SU-DHL-6 (cell line): ENCODE data around the gene SPINK8.

Experiments
- H2AFZ ChIP-seq: fragments of 200-600 bp; sonication (generic); 2 replicates; pipeline ENCODE4 v1.6.1; 2014; ENCODE audit warnings: low read depth, mild to moderate bottlenecking, moderate library complexity, mixed read lengths, antibody characterized with exemption, low read length; ENCODE audit not compliant: severe bottlenecking
- H3F3A ChIP-seq: fragments of 200-600 bp; shearing (Covaris generic); 2 replicates; pipeline ENCODE4 v1.6.0; 2016; ENCODE audit warnings: antibody characterized with exemption, mild to moderate bottlenecking; ENCODE audit not compliant: insufficient read depth
- H3K27ac ChIP-seq: fragments of 200-600 bp; sonication (generic); 2 replicates; pipeline ENCODE4 v1.5.1; 2016; ENCODE audit warnings: low read depth, mild to moderate bottlenecking, low read length, moderate library complexity, mixed read lengths
- H3K27me3 ChIP-seq: fragments of 200-600 bp; sonication (generic), shearing (Covaris generic); 2 replicates; pipeline ENCODE4 v1.6.0; 2014; ENCODE audit warnings: mild to moderate bottlenecking, low read length
- H3K36me3 ChIP-seq: fragments of 200-600 bp; sonication (generic); 2 replicates; pipeline ENCODE4 v1.6.1; 2014; ENCODE audit warnings: mild to moderate bottlenecking, low read length, mixed read lengths
- H3K4me2 ChIP-seq: fragments of 300-600, 200-600 bp; shearing (Covaris generic), sonication (generic); 2 replicates; pipeline ENCODE4 v1.6.0; 2014; ENCODE audit warnings: low read length, low read depth, mild to moderate bottlenecking; ENCODE audit not compliant: poor library complexity, severe bottlenecking
- H3K4me3 ChIP-seq: fragments of 200-600 bp; sonication (generic); 2 replicates; pipeline ENCODE4 v1.5.1; 2014; ENCODE audit warnings: antibody characterized with exemption, low read length, mild to moderate bottlenecking, mixed read lengths; ENCODE audit not compliant: insufficient read depth, poor library complexity, severe bottlenecking
- H3K79me2 ChIP-seq: fragments of 200-600 bp; sonication (generic); 2 replicates; pipeline ENCODE4 v1.6.1; 2014; ENCODE audit warnings: mild to moderate bottlenecking, low read length, moderate library complexity; ENCODE audit not compliant: insufficient read depth
- H3K9ac ChIP-seq: fragments of 200-600 bp; sonication (generic); 2 replicates; pipeline ENCODE4 v1.7.0; 2014; ENCODE audit warnings: mild to moderate bottlenecking, low read length
- H3K9me2 ChIP-seq: fragments of 200-600 bp; sonication (generic); replicated peaks from 2 replicates; pipeline ENCODE4 v1.6.1; 2014; ENCODE audit warnings: low read length; ENCODE audit not compliant: insufficient read depth
- H3K9me3 ChIP-seq: fragments of 200-600 bp; sonication (generic); 2 replicates; pipeline ENCODE4 v1.6.1; 2014; ENCODE audit warnings: low read length, mixed read lengths; ENCODE audit not compliant: insufficient read depth
- H4K20me1 ChIP-seq: fragments of 200-600 bp; sonication (generic); 2 replicates; pipeline ENCODE4 v1.6.1; 2014; ENCODE audit warnings: low read depth, mild to moderate bottlenecking, antibody characterized with exemption, low read length, moderate library complexity, mixed read lengths
- EZH2phosphoT487 ChIP-seq: fragments of 200-600 bp; sonication (generic), shearing (Covaris generic); conservative IDR thresholded peaks from 2 replicates; pipeline ENCODE4 v1.6.1; 2018; ENCODE audit warnings: mild to moderate bottlenecking, antibody characterized with exemption, low read length, moderate library complexity, mixed read lengths
- TF ChIP-seq, protein P1 (sequence below): fragments of 200-600 bp; sonication (generic); IDR thresholded peaks from one replicate; pipeline ENCODE4 v1.5.1; 2017; ENCODE audit warnings: antibody characterized with exemption, mild to moderate bottlenecking, low read length, moderate library complexity; ENCODE audit not compliant: insufficient read depth, poor library complexity, severe bottlenecking

The SPINK8 gene

DNA sequence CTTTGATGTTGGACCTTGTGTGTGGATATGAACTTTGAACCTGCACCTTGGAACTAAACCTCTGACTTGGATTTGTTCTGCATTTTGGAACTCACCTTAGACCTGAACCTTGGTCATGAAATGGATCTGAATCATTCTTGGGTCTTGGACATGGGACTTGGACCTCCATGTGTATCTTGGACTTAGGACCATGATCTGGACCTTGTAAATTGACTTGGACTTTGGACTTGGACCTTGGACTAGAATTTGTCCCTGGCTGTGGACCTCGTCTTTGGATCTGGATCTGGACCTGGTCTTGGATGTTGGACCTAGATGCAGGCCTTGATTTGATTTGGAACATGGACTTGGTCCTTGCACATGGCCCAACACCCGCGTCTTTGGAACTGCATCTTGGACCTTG is 47.2 kb downstream of the SPINK8 start:
- Histone ChIP-seq H3F3A (no peaks in the 10 kb centered on the region), H3K36me3 (no peaks in the 10 kb centered on the region), H3K9ac (no peak overlapping the region), H2AFZ (no peak overlapping the region), H4K20me1 (no peaks in the 10 kb centered on the region), H3K79me2 (no peaks in the 10 kb centered on the region), H3K27ac (no peak overlapping the region), H3K9me2 (no peaks in the 10 kb centered on the region), H3K4me3 (no peak overlapping the region), H3K9me3 (no peaks in the 10 kb centered on the region), H3K27me3 (no peaks in the 10 kb centered on the region), H3K4me2 (no peak overlapping the region)
- TF ChIP-seq, protein P1, sequence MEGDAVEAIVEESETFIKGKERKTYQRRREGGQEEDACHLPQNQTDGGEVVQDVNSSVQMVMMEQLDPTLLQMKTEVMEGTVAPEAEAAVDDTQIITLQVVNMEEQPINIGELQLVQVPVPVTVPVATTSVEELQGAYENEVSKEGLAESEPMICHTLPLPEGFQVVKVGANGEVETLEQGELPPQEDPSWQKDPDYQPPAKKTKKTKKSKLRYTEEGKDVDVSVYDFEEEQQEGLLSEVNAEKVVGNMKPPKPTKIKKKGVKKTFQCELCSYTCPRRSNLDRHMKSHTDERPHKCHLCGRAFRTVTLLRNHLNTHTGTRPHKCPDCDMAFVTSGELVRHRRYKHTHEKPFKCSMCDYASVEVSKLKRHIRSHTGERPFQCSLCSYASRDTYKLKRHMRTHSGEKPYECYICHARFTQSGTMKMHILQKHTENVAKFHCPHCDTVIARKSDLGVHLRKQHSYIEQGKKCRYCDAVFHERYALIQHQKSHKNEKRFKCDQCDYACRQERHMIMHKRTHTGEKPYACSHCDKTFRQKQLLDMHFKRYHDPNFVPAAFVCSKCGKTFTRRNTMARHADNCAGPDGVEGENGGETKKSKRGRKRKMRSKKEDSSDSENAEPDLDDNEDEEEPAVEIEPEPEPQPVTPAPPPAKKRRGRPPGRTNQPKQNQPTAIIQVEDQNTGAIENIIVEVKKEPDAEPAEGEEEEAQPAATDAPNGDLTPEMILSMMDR: no peak
- TF ChIP-seq EZH2phosphoT487: no peak

DNA sequence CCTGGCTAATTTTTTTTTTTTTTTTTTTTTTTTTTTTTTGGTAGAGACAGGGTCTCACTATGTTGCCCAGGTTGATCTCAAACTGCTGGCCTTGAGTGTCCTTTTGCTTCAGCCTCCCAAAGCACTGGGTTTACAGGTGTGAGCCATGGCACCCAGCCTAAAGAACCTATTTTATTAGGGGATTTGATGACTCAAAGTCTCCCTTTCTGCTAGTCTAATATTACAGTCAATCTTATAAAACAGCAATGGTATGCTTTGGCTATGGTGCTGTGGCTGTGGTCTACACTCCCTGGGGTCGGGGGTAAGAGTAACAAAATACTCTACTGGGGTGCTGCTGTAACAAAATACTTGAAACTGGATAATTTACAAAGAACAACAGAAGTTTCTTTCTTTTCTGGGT is 47.8 kb downstream of the SPINK8 start:
- Histone ChIP-seq H3K4me2 (no peak overlapping the region), H3F3A (no peaks in the 10 kb centered on the region), H3K79me2 (no peaks in the 10 kb centered on the region), H2AFZ (no peak overlapping the region), H3K27me3 (no peaks in the 10 kb centered on the region), H3K4me3 (no peak overlapping the region), H3K9me2 (no peaks in the 10 kb centered on the region), H3K9ac (no peak overlapping the region), H3K27ac (no peak overlapping the region), H3K36me3 (no peaks in the 10 kb centered on the region), H3K9me3 (no peaks in the 10 kb centered on the region), H4K20me1 (no peaks in the 10 kb centered on the region)
- TF ChIP-seq EZH2phosphoT487: no peak
- TF ChIP-seq, protein P1: no peak

DNA sequence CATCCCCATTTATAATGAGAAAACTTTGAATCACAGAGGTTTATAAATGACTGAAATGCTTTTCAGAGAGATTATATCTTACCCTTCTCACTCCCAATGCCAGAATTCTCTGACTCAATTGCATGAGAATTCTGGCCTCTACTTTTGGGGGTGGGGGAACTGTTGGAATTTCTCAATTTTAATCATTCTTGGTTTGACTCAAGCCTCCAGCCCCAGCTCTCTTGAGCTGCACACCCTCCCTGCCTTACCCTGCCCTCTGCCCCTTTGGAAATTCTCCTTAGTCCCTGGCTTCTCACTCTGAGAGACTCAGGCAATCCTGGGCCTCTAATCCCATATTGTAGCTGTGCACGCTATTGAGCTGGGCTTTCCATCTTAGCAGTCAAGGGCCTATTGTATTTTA is 48.3 kb downstream of the SPINK8 start:
- Histone ChIP-seq H3K9me3 (no peaks in the 10 kb centered on the region), H3K27ac (no peak overlapping the region), H3K79me2 (no peaks in the 10 kb centered on the region), H3K36me3 (no peaks in the 10 kb centered on the region), H3K4me2 (no peak overlapping the region), H3K27me3 (no peaks in the 10 kb centered on the region), H3K9ac (no peak overlapping the region), H3F3A (no peaks in the 10 kb centered on the region), H3K4me3 (no peak overlapping the region), H4K20me1 (no peaks in the 10 kb centered on the region), H2AFZ (no peak overlapping the region), H3K9me2 (no peaks in the 10 kb centered on the region)
- TF ChIP-seq EZH2phosphoT487: no peak
- TF ChIP-seq, protein P1: no peak
